Measurements from ENCODE around the gene UBE2M.
A peak's percentile ranks its signal among the peaks of the same experiment; 100 is the strongest.
"Not testable (repeated sequence)": the region's sequence is repeated elsewhere in the genome, so short reads cannot be mapped to it uniquely, and the experiment has no call there.

The UBE2M gene

GRCh38 chr19:58516246-58516836 lies 42.1 kb downstream of the UBE2M start:
- Mint-ChIP-seq H3K4me3 (no peak overlapping the region), H3K4me1 (peaks cover 58% of the 10 kb centered on the region), H3K36me3 (ENCODE audit: insufficient read depth) (peaks cover 19% of the 10 kb centered on the region)

GRCh38 chr19:58515259-58515658 lies 43.2 kb downstream of the UBE2M start:
- Mint-ChIP-seq H3K36me3 (ENCODE audit: insufficient read depth) (peaks cover 19% of the 10 kb centered on the region), H3K27ac (ENCODE audit: low read depth) (no peak overlapping the region), H3K4me1 (peaks cover 53% of the 10 kb centered on the region), H3K4me3 (peak overlapping the region; percentile 42), H3K27me3 (no peaks in the 10 kb centered on the region), H3K9me3 (no peaks in the 10 kb centered on the region)
- DNase-seq (ENCODE audit: low spot score in 2 of 2) (no peak), ATAC-seq (replicated peaks; ENCODE audit: extremely low read depth, poor library complexity, severe bottlenecking) (no peak)

More at GRCh38 chr19:58516246-58516836, 42.1 kb downstream of the UBE2M start:
- ATAC-seq (replicated peaks; ENCODE audit: extremely low read depth, poor library complexity, severe bottlenecking) (no peak), DNase-seq (ENCODE audit: low spot score in 2 of 2) (no peak)
- no peaks in the 10 kb centered on the region for H3K9me3 Mint-ChIP-seq
- no peaks in the 10 kb centered on the region for H3K27me3 Mint-ChIP-seq
- H3K27ac Mint-ChIP-seq (ENCODE audit: low read depth) = no peak overlapping the region

- H3K27me3 Mint-ChIP-seq = no peaks in the 10 kb centered on the region
- no peaks in the 10 kb centered on the region for H3K9me3 Mint-ChIP-seq
- ATAC-seq (replicated peaks; ENCODE audit: extremely low read depth, poor library complexity, severe bottlenecking) = no peak
- peak overlapping the region; percentile 81 for H3K27ac Mint-ChIP-seq (ENCODE audit: low read depth)
- no peak for DNase-seq (ENCODE audit: low spot score in 2 of 2)
- peaks cover 14% of the 10 kb centered on the region for H3K36me3 Mint-ChIP-seq (ENCODE audit: insufficient read depth)
- H3K4me3 Mint-ChIP-seq = peak overlapping the region; percentile 75
- H3K4me1 Mint-ChIP-seq = peaks cover 47% of the 10 kb centered on the region
Measured at GRCh38 chr19:58514564-58515022, 43.8 kb downstream of the UBE2M start.

GRCh38 chr19:58513694-58514563 lies 44.5 kb downstream of the UBE2M start:
- Mint-ChIP-seq H3K27ac (ENCODE audit: low read depth) (peak overlapping the region; percentile 81), H3K4me3 (peak overlapping the region; percentile 75), H3K4me1 (peaks cover 40% of the 10 kb centered on the region), H3K9me3 (no peaks in the 10 kb centered on the region), H3K27me3 (no peaks in the 10 kb centered on the region), H3K36me3 (ENCODE audit: insufficient read depth) (peaks cover 9% of the 10 kb centered on the region)
- DNase-seq (ENCODE audit: low spot score in 2 of 2) = peak; percentile 85 to 86
- ATAC-seq (replicated peaks; ENCODE audit: extremely low read depth, poor library complexity, severe bottlenecking) = peak; percentile 91

- Mint-ChIP-seq H3K36me3 (ENCODE audit: insufficient read depth) (peaks cover 9% of the 10 kb centered on the region), H3K27ac (ENCODE audit: low read depth) (no peak overlapping the region)
Measured at GRCh38 chr19:58513213-58513693, 45.2 kb downstream of the UBE2M start.

GRCh38 chr19:58511353-58512208 lies 46.8 kb downstream of the UBE2M start, which contains the start of gene SLC27A5:
SLC27A5 (minus strand) TSS chr19:58511992; CDS start chr19:58511955, 37 bp downstream.
- H3K27ac Mint-ChIP-seq (ENCODE audit: low read depth) = no peak within 1 kb of the TSS
- H3K4me3 Mint-ChIP-seq = no peak within 1 kb of the TSS
- peaks cover 24% of the 10 kb centered on the region for H3K4me1 Mint-ChIP-seq
- H3K27me3 Mint-ChIP-seq = no peaks in the 10 kb centered on the region
- H3K36me3 Mint-ChIP-seq (ENCODE audit: insufficient read depth) = peaks cover 6% of the 10 kb centered on the region
- peaks cover 6% of the 10 kb centered on the region for H3K9me3 Mint-ChIP-seq
- ATAC-seq (replicated peaks; ENCODE audit: extremely low read depth, poor library complexity, severe bottlenecking) (no peak), DNase-seq (ENCODE audit: low spot score in 2 of 2) (no peak)

More at GRCh38 chr19:58513213-58513693, 45.2 kb downstream of the UBE2M start:
- H3K9me3 Mint-ChIP-seq = no peaks in the 10 kb centered on the region
- no peaks in the 10 kb centered on the region for H3K27me3 Mint-ChIP-seq
- DNase-seq (ENCODE audit: low spot score in 2 of 2) (no peak), ATAC-seq (replicated peaks; ENCODE audit: extremely low read depth, poor library complexity, severe bottlenecking) (no peak)
- peaks cover 33% of the 10 kb centered on the region for H3K4me1 Mint-ChIP-seq
- peak overlapping the region; percentile 75 for H3K4me3 Mint-ChIP-seq

- Mint-ChIP-seq H3K9me3 (peaks cover 6% of the 10 kb centered on the region), H3K4me1 (peaks cover 18% of the 10 kb centered on the region), H3K36me3 (ENCODE audit: insufficient read depth) (peaks cover 4% of the 10 kb centered on the region), H3K27ac (ENCODE audit: low read depth) (no peak overlapping the region), H3K27me3 (no peaks in the 10 kb centered on the region), H3K4me3 (no peak overlapping the region)
- DNase-seq (ENCODE audit: low spot score in 2 of 2) (no peak), ATAC-seq (replicated peaks; ENCODE audit: extremely low read depth, poor library complexity, severe bottlenecking) (no peak)
Measured at GRCh38 chr19:58510084-58510862, 48.1 kb downstream of the UBE2M start.

- peaks cover 6% of the 10 kb centered on the region for H3K9me3 Mint-ChIP-seq
- peaks cover 14% of the 10 kb centered on the region for H3K4me1 Mint-ChIP-seq
- H3K36me3 Mint-ChIP-seq (ENCODE audit: insufficient read depth) = peaks cover 4% of the 10 kb centered on the region
- H3K27me3 Mint-ChIP-seq = no peaks in the 10 kb centered on the region
- no peak overlapping the region for H3K4me3 Mint-ChIP-seq
- H3K27ac Mint-ChIP-seq (ENCODE audit: low read depth) = no peak overlapping the region
- ATAC-seq (replicated peaks; ENCODE audit: extremely low read depth, poor library complexity, severe bottlenecking) (no peak), DNase-seq (ENCODE audit: low spot score in 2 of 2) (no peak)
Measured at GRCh38 chr19:58509731-58510083, 48.7 kb downstream of the UBE2M start.

GRCh38 chr19:58507602-58508223 lies 50.7 kb downstream of the UBE2M start:
- H3K4me3 Mint-ChIP-seq; H3K4me1 Mint-ChIP-seq; ATAC-seq (replicated peaks; ENCODE audit: extremely low read depth, poor library complexity, severe bottlenecking); DNase-seq (ENCODE audit: low spot score in 2 of 2); H3K27me3 Mint-ChIP-seq; H3K36me3 Mint-ChIP-seq (ENCODE audit: insufficient read depth); H3K27ac Mint-ChIP-seq (ENCODE audit: low read depth); H3K9me3 Mint-ChIP-seq: not testable (repeated sequence)

Data from central memory CD8-positive, alpha-beta T cell (primary cell).